Fibroblast of skin of left biceps (primary cell): ENCODE measurements around the gene CATSPERB.
"Not testable (repeated sequence)": the region's sequence is repeated elsewhere in the genome, so short reads cannot be mapped to it uniquely, and the experiment has no call there.

Experiments used
- DNase-seq, 2 experiments: peaks; one replicate each; pipeline ENCODE4 v3.0.0-alpha.2; 2013; ENCODE audit warnings: low read depth in 2 of 2

Gene CATSPERB

GRCh38 chr14:91737619-91738018, 5.7 kb upstream of the CATSPERB start:
- no peak for DNase-seq

GRCh38 chr14:91732859-91733477, 1.1 kb upstream of the CATSPERB start:
- DNase-seq: no peak

GRCh38 chr14:91732439-91732838, 553 bp upstream of the CATSPERB start:
- DNase-seq: no peak

- no peak for DNase-seq
Observed at GRCh38 chr14:91731018-91731417, 868 bp downstream of the CATSPERB start.

- no peak for DNase-seq
Observed at GRCh38 chr14:91729756-91730155, 2.1 kb downstream of the CATSPERB start.

- no peak for DNase-seq
Observed at GRCh38 chr14:91728616-91729183, 3.2 kb downstream of the CATSPERB start.

GRCh38 chr14:91727121-91727520, 4.8 kb downstream of the CATSPERB start:
- no peak for DNase-seq

GRCh38 chr14:91723501-91723900, 8.4 kb downstream of the CATSPERB start:
- no peak for DNase-seq

GRCh38 chr14:91722386-91722785, 9.5 kb downstream of the CATSPERB start:
- no peak for DNase-seq

- no peak for DNase-seq
Observed at GRCh38 chr14:91719839-91720238, 12.0 kb downstream of the CATSPERB start.

- no peak for DNase-seq
Observed at GRCh38 chr14:91716999-91717398, 14.9 kb downstream of the CATSPERB start.

GRCh38 chr14:91714805-91715204, 17.1 kb downstream of the CATSPERB start:
- no peak for DNase-seq

- DNase-seq: no peak
Observed at GRCh38 chr14:91708795-91709194, 23.1 kb downstream of the CATSPERB start.

GRCh38 chr14:91706996-91707395, 24.9 kb downstream of the CATSPERB start:
- DNase-seq: no peak

- DNase-seq: no peak
Observed at GRCh38 chr14:91694643-91695042, 37.2 kb downstream of the CATSPERB start.

- DNase-seq: no peak
Observed at GRCh38 chr14:91693346-91693745, 38.5 kb downstream of the CATSPERB start.

GRCh38 chr14:91692075-91692474, 39.8 kb downstream of the CATSPERB start:
- no peak for DNase-seq

- no peak for DNase-seq
Observed at GRCh38 chr14:91689608-91690007, 42.3 kb downstream of the CATSPERB start.

GRCh38 chr14:91687436-91687835, 44.5 kb downstream of the CATSPERB start:
- not testable (repeated sequence) for DNase-seq

- no peak for DNase-seq
Observed at GRCh38 chr14:91685600-91685999, 46.3 kb downstream of the CATSPERB start.

- DNase-seq: no peak
Observed at GRCh38 chr14:91681893-91682563, 49.9 kb downstream of the CATSPERB start.

GRCh38 chr14:91681118-91681517, 50.8 kb downstream of the CATSPERB start:
- no peak for DNase-seq

GRCh38 chr14:91679273-91679672, 52.6 kb downstream of the CATSPERB start:
- no peak for DNase-seq
